Colonic mucosa (tissue), 4 donors: Measurements from ENCODE around the gene ODF2L. TPM values are rescaled to one million over a fixed set of nuclear protein-coding genes. Genes with fewer than 3 reads are reported as not detected.

Experiments used
- DNase-seq: peaks from one replicate; pipeline ENCODE4 v3.0.0-alpha.2; 2020
- H3K27ac ChIP-seq: fragments of 200-600 bp; one replicate; pipeline ENCODE4 v1.8.0; 2021
- H3K27me3 ChIP-seq: fragments of 200-600 bp; one replicate; pipeline ENCODE4 v1.8.0; 2021
- H3K36me3 ChIP-seq: fragments of 200-600 bp; one replicate; pipeline ENCODE4 v1.8.0; 2021
- H3K4me1 ChIP-seq: fragments of 200-600 bp; one replicate; pipeline ENCODE4 v1.8.0; 2021; ENCODE audit warnings: mild to moderate bottlenecking
- H3K4me3 ChIP-seq: fragments of 200-600 bp; one replicate; pipeline ENCODE4 v1.8.0; 2021
- H3K9ac ChIP-seq, 2 donors: one replicate each; pipeline ENCODE4 v1.7.0; 2013; ENCODE audit warnings: control low read depth in 2 of 2, low read depth in 2 of 2, low read length in 2 of 2
- H3K9me3 ChIP-seq: fragments of 200-600 bp; one replicate; pipeline ENCODE4 v1.8.0; 2021
- CTCF ChIP-seq: fragments of 200-600 bp; IDR thresholded peaks from one replicate; pipeline ENCODE4 v1.8.0; 2022; ENCODE audit warnings: antibody characterized with exemption, mild to moderate bottlenecking
- intact Hi-C: fragments of 100-400 bp; cut with DNase I; formaldehyde crosslinking; loops from one replicate; pipeline ENCODE4 v1.14.1; 2022
- total RNA-seq, 2 donors: library from RNA; stranded (reverse); fragmentation: NEBNext Ultra II Directional in 1 of 2; extraction: Animal tissue kit (Norgen Biotek cat#: 25700) in 1 of 2; gene quantifications; one replicate each; pipeline ENCODE4 v1.2.1, GENCODE V29; 2021
- donor health status: healthy.
- donor health status: DM: no; HTN: no; CAD: no.
- donor health status: DM: no; HTN: no; CAD: no.

The ODF2L gene, protein sequence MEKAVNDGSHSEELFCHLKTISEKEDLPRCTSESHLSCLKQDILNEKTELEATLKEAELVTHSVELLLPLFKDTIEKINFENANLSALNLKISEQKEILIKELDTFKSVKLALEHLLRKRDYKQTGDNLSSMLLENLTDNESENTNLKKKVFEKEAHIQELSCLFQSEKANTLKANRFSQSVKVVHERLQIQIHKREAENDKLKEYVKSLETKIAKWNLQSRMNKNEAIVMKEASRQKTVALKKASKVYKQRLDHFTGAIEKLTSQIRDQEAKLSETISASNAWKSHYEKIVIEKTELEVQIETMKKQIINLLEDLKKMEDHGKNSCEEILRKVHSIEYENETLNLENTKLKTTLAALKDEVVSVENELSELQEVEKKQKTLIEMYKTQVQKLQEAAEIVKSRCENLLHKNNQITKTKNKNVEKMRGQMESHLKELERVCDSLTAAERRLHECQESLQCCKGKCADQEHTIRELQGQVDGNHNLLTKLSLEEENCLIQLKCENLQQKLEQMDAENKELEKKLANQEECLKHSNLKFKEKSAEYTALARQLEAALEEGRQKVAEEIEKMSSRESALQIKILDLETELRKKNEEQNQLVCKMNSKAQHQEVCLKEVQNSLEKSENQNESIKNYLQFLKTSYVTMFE
- 10 to 100 TPM; 21.9 to 35.9 TPM for total RNA-seq

DNA sequence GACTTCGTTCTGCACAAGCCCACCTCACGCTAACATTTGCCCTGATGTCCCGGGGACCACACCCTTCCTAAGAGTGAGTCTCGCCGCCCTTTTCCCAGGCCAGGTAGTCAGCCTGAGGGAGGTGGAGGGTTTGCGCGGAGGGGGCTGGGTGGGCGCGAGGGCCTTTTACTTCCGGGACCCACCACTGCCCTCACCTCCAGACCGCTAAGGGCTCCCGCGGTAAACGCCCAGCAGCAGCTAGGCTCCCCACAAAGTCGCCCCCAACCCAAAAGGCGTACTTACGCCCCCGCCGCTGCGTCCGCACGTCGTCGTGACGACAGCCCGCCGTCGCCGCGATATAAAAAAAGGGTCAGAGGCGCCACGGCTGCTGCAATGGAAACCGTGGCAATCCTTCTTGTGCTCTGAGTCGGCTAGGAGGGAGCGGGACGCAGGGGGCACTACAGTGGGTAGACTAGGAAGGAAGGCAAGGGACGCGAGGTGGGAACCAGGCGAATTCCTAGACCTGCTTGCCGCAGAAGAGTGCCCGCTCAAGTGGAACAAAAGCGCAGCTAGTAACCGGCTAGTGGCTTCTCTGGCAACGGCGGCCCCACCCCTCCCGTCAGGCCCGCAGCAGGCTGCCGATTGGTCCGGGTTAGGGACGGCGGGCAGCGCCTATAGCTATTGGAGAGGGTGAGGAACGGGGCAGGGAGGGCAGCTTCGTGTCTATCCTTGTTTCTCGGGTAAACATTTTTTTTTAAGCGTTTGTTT is at the start of gene ODF2L:
TSS of gene ODF2L (minus strand) at position 573 of the 747 bp plus-strand sequence. CDS start 9,296 bp downstream, outside the sequence.
- peak; percentile 95 for DNase-seq
- Histone ChIP-seq H3K9ac (peak within 1 kb of the TSS; percentile 88 to 90), H3K36me3 (no peaks in the 10 kb centered on the region), H3K4me3 (peak within 1 kb of the TSS; percentile 85), H3K27ac (peak within 1 kb of the TSS; percentile 65), H3K27me3 (no peaks in the 10 kb centered on the region), H3K4me1 (no peaks in the 10 kb centered on the region), H3K9me3 (no peaks in the 10 kb centered on the region)
- intact Hi-C loops: no loop called here
- TF ChIP-seq CTCF: no peak

GRCh38 chr1:86445919-86446318 is 49.8 kb upstream of the ODF2L start:
- Histone ChIP-seq H3K4me1 (no peaks in the 10 kb centered on the region), H3K9ac (no peak overlapping the region), H3K36me3 (no peaks in the 10 kb centered on the region), H3K27ac (no peak overlapping the region), H3K9me3 (no peaks in the 10 kb centered on the region), H3K4me3 (no peak overlapping the region), H3K27me3 (no peaks in the 10 kb centered on the region)
- intact Hi-C loops: no loop called here
- TF ChIP-seq CTCF: no peak
- DNase-seq: no peak

GRCh38 chr1:86441997-86442396 is 45.9 kb upstream of the ODF2L start:
- Histone ChIP-seq H3K9ac (no peak overlapping the region), H3K27ac (no peak overlapping the region), H3K4me3 (no peak overlapping the region), H3K4me1 (no peaks in the 10 kb centered on the region), H3K36me3 (no peaks in the 10 kb centered on the region), H3K27me3 (no peaks in the 10 kb centered on the region), H3K9me3 (no peaks in the 10 kb centered on the region)
- intact Hi-C loops: no loop called here
- DNase-seq: no peak
- no peak for TF ChIP-seq CTCF

GRCh38 chr1:86441581-86441980 is 45.5 kb upstream of the ODF2L start:
- Histone ChIP-seq H3K4me3 (no peak overlapping the region), H3K9me3 (no peaks in the 10 kb centered on the region), H3K27ac (no peak overlapping the region), H3K27me3 (no peaks in the 10 kb centered on the region), H3K36me3 (no peaks in the 10 kb centered on the region), H3K4me1 (no peaks in the 10 kb centered on the region), H3K9ac (no peak overlapping the region)
- TF ChIP-seq CTCF: no peak
- DNase-seq: no peak
- intact Hi-C loops: no loop called here

- no peak for TF ChIP-seq CTCF
- intact Hi-C loops: no loop called here
- no peaks in the 10 kb centered on the region for H3K9me3 ChIP-seq
- no peaks in the 10 kb centered on the region for H3K27me3 ChIP-seq
- H3K4me3 ChIP-seq: no peak overlapping the region
- DNase-seq: no peak
- no peak overlapping the region for H3K27ac ChIP-seq
- H3K4me1 ChIP-seq: no peaks in the 10 kb centered on the region
- no peak overlapping the region for H3K9ac ChIP-seq
- no peaks in the 10 kb centered on the region for H3K36me3 ChIP-seq
Measured at GRCh38 chr1:86436041-86436440, 39.9 kb upstream of the ODF2L start.
